Epithelial cell of proximal tubule (primary cell): Measurements from ENCODE around the gene NEUROG3. TPM values are rescaled to one million over a fixed set of nuclear protein-coding genes. Genes with fewer than 3 reads are reported as not detected.

Experiments
- DNase-seq: peaks from one replicate; pipeline ENCODE4 v3.0.0-alpha.2; 2011; ENCODE audit warnings: low read depth
- H3K4me3 ChIP-seq: 2 replicates; pipeline ENCODE4 v1.5.1; 2011; ENCODE audit warnings: low read depth, mild to moderate bottlenecking, low read length
- CTCF ChIP-seq: conservative IDR thresholded peaks from 2 replicates; pipeline ENCODE4 v1.5.1; 2012; ENCODE audit warnings: low read depth, mild to moderate bottlenecking, low read length
- total RNA-seq: library from RNA; depleted of rRNA; stranded (reverse); fragments of >200 nt; gene quantifications from 2 replicates; pipeline ENCODE4 v1.2.3, GENCODE V29; 2015

Gene NEUROG3
- total RNA-seq, 1 donor from 2014 or later: not detected

GRCh38 chr10:69609077-69609476 is 35.9 kb upstream of the NEUROG3 start:
- no peak for TF ChIP-seq CTCF
- no peak for DNase-seq
- H3K4me3 ChIP-seq: no peak overlapping the region

GRCh38 chr10:69600761-69601330 is 27.6 kb upstream of the NEUROG3 start:
- H3K4me3 ChIP-seq: no peak overlapping the region
- DNase-seq: no peak
- TF ChIP-seq CTCF: no peak

- DNase-seq: no peak
- H3K4me3 ChIP-seq: no peak overlapping the region
- TF ChIP-seq CTCF: no peak
Observed at GRCh38 chr10:69588358-69588757, 15.1 kb upstream of the NEUROG3 start.

- no peak overlapping the region for H3K4me3 ChIP-seq
- no peak for TF ChIP-seq CTCF
- no peak for DNase-seq
Observed at GRCh38 chr10:69584624-69585023, 11.4 kb upstream of the NEUROG3 start.

- no peak for DNase-seq
- TF ChIP-seq CTCF: no peak
- H3K4me3 ChIP-seq: no peak overlapping the region
Observed at GRCh38 chr10:69583106-69583505, 9.9 kb upstream of the NEUROG3 start.

- no peak for DNase-seq
- TF ChIP-seq CTCF: no peak
- no peak overlapping the region for H3K4me3 ChIP-seq
Observed at GRCh38 chr10:69580435-69580834, 7.2 kb upstream of the NEUROG3 start.

- TF ChIP-seq CTCF: no peak
- DNase-seq: no peak
- no peak overlapping the region for H3K4me3 ChIP-seq
Observed at GRCh38 chr10:69579464-69580060, 6.3 kb upstream of the NEUROG3 start.
